Measurements from ENCODE around the gene PPM1A. TPM values are rescaled to one million over a fixed set of nuclear protein-coding genes. Genes with fewer than 3 reads are reported as not detected.
A peak's percentile ranks its signal among the peaks of the same experiment; 100 is the strongest.

Gene PPM1A
- total RNA-seq, 1 experiment from 2014 or later = 69.3 TPM

DNA sequence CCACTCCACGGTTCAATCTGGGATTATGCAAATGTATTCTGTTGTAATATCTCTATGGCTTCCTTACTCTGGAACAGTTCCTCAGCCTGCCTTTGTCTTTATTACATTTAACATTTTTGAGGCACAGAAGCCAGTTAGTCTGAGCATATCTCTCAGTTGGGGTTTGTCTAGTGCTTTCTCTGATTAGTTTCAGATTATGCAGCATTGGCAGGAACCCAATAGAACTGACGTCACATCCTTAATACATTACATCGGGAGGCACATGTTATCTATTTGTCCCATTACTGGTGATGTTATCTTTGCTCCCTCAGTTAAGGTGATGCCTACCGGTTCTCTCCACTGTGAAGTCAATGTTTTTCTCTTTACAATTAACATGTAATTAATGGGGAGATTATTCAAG, 62.4 kb downstream of the PPM1A start:
- TF ChIP-seq EZH2phosphoT487 (IDR thresholded peaks at IDR 0.05; ENCODE audit: borderline replicate concordance, low read length) (no peak), EZH2 (IDR thresholded peaks at IDR 0.05; ENCODE audit: low read length, unreplicated experiment) (no peak)
- TF ChIP-seq, protein P1, sequence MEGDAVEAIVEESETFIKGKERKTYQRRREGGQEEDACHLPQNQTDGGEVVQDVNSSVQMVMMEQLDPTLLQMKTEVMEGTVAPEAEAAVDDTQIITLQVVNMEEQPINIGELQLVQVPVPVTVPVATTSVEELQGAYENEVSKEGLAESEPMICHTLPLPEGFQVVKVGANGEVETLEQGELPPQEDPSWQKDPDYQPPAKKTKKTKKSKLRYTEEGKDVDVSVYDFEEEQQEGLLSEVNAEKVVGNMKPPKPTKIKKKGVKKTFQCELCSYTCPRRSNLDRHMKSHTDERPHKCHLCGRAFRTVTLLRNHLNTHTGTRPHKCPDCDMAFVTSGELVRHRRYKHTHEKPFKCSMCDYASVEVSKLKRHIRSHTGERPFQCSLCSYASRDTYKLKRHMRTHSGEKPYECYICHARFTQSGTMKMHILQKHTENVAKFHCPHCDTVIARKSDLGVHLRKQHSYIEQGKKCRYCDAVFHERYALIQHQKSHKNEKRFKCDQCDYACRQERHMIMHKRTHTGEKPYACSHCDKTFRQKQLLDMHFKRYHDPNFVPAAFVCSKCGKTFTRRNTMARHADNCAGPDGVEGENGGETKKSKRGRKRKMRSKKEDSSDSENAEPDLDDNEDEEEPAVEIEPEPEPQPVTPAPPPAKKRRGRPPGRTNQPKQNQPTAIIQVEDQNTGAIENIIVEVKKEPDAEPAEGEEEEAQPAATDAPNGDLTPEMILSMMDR (conservative IDR thresholded peaks at IDR 0.05; ENCODE audit: low read depth, low read length) = no peak
- H3K9me2 ChIP-seq (replicated peaks; ENCODE audit: low read length) = no peaks in the 10 kb centered on the region
- DNase-seq (peak; percentile 41), ATAC-seq (no peak)
- no peaks in the 10 kb centered on the region for H3F3A ChIP-seq (ENCODE audit: low read length, unreplicated experiment)
- CTCF ChIA-PET = interaction anchor here (0.6 kb wide), 1 partner anchor 174 kb away, joined by 3 read pairs; no protein-coding TSS in a partner anchor
- no peaks in the 10 kb centered on the region for H3K9me3 ChIP-seq (ENCODE audit: low read length)
- no peak overlapping the region for H3K4me2 ChIP-seq (ENCODE audit: low read length)
- H3K27me3 ChIP-seq (ENCODE audit: low read length) = peaks cover 30% of the 10 kb centered on the region
- no peak overlapping the region for H3K9ac ChIP-seq (ENCODE audit: low read length)
- no TSS peak for BruUV-seq (replicated peaks)
- H3K36me3 ChIP-seq (ENCODE audit: low read depth, low read length) = no peaks in the 10 kb centered on the region
- no peak overlapping the region for H3K27ac ChIP-seq (ENCODE audit: low read length)
- H3K4me3 ChIP-seq (ENCODE audit: low read length) = no peak overlapping the region
- H3K79me2 ChIP-seq (ENCODE audit: low read length) = no peaks in the 10 kb centered on the region
- H4K20me1 ChIP-seq (ENCODE audit: low read length) = no peaks in the 10 kb centered on the region
- intact Hi-C loops (cut with micrococcal nuclease) = no loop called here
- POLR2A ChIA-PET (ENCODE audit: unreplicated experiment) = no interaction called here
- no peaks in the 10 kb centered on the region for H3K4me1 ChIP-seq (ENCODE audit: insufficient read depth, low read length)
- no peak overlapping the region for H2AFZ ChIP-seq (ENCODE audit: low read length)

DNA sequence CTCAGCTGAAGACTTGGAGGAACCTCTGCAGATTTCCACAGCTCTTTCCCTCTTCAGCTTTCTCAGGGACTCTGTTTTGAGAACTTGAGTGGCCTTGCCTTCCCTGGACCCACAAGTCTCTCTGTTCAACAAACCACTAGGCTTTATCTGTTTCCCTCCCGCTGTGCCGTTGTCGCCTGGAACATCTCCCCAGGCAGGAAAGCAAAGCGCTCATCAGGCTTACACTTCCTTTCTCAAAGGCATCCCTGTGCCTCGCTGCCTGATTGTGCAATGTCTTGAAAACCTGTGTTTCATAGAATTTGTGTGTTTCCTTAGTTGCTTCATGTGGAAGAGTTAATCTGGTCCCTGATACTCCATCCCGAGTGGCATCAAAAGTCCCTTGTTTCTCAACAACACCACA, 64.1 kb downstream of the PPM1A start:
- H3K9me2 ChIP-seq (replicated peaks; ENCODE audit: low read length) = no peaks in the 10 kb centered on the region
- intact Hi-C loops (cut with micrococcal nuclease) = no loop called here
- no peak overlapping the region for H2AFZ ChIP-seq (ENCODE audit: low read length)

More for the DNA sequence above, 64.1 kb downstream of the PPM1A start:
- no peaks in the 10 kb centered on the region for H3K9me3 ChIP-seq (ENCODE audit: low read length)
- no peaks in the 10 kb centered on the region for H3F3A ChIP-seq (ENCODE audit: low read length, unreplicated experiment)
- TF ChIP-seq, protein P1 (conservative IDR thresholded peaks at IDR 0.05; ENCODE audit: low read depth, low read length) = no peak
- TF ChIP-seq EZH2phosphoT487 (IDR thresholded peaks at IDR 0.05; ENCODE audit: borderline replicate concordance, low read length) = no peak
- TF ChIP-seq EZH2 (IDR thresholded peaks at IDR 0.05; ENCODE audit: low read length, unreplicated experiment) = no peak
- no peak overlapping the region for H3K4me2 ChIP-seq (ENCODE audit: low read length)
- H3K79me2 ChIP-seq (ENCODE audit: low read length) = no peaks in the 10 kb centered on the region
- POLR2A ChIA-PET (ENCODE audit: unreplicated experiment) = no interaction called here
- H3K4me3 ChIP-seq (ENCODE audit: low read length) = no peak overlapping the region
- no peak for ATAC-seq
- CTCF ChIA-PET = no interaction called here
- H3K36me3 ChIP-seq (ENCODE audit: low read depth, low read length) = no peaks in the 10 kb centered on the region
- no peaks in the 10 kb centered on the region for H3K4me1 ChIP-seq (ENCODE audit: insufficient read depth, low read length)
- peaks cover 47% of the 10 kb centered on the region for H3K27me3 ChIP-seq (ENCODE audit: low read length)
- DNase-seq = no peak
- no TSS peak for BruUV-seq (replicated peaks)
- H4K20me1 ChIP-seq (ENCODE audit: low read length) = no peaks in the 10 kb centered on the region
- H3K9ac ChIP-seq (ENCODE audit: low read length) = no peak overlapping the region
- H3K27ac ChIP-seq (ENCODE audit: low read length) = no peak overlapping the region

All from PC-3 (cell line).